K562 (cell line): Measurements from ENCODE around the gene VKORC1. TPM values are rescaled to one million over a fixed set of nuclear protein-coding genes. Genes with fewer than 3 reads are reported as not detected.
A peak's percentile ranks its signal among the peaks of the same experiment; 100 is the strongest.

ENCODE experiments used
- CBX3 ChIP-seq, 2 experiments: IDR thresholded peaks; 1 replicate in 1 of 2; 2 replicates in 1 of 2; pipeline ENCODE4 v1.6.1; 2012; ENCODE audit warnings: inconsistent platforms in 2 of 2, low read length in 2 of 2, borderline replicate concordance in 1 of 2, control low read depth in 1 of 2
- EGR1 ChIP-seq: fragments of 450-650 bp; conservative IDR thresholded peaks from 2 replicates; pipeline ENCODE4 v1.6.1; 2017; ENCODE audit warnings: mild to moderate bottlenecking
- HSF4 ChIP-seq: fragments of 250-450 bp; sonication (Bioruptor Pico); IDR thresholded peaks from 2 replicates; pipeline ENCODE4 v2.1.2; 2022; ENCODE audit warnings: mild to moderate bottlenecking, moderate library complexity, borderline replicate concordance
- LARP7 ChIP-seq: fragments of 450-650 bp; IDR thresholded peaks from 2 replicates; pipeline ENCODE4 v1.6.1; 2016
- RB1 ChIP-seq: fragments of 450-650 bp; IDR thresholded peaks from 2 replicates; pipeline ENCODE4 v1.6.1; 2017; ENCODE audit warnings: low read depth, mild to moderate bottlenecking
- RCOR1 ChIP-seq, 2 experiments: IDR thresholded peaks; 2 replicates each; pipeline ENCODE4 v1.6.1; 2012; ENCODE audit warnings: low read depth in 2 of 2, low read length in 2 of 2, borderline replicate concordance in 1 of 2, improper control_type of control experiment in 1 of 2
- SMARCB1 ChIP-seq: IDR thresholded peaks from 2 replicates; pipeline ENCODE4 v1.6.1; 2011; ENCODE audit warnings: improper control_type of control experiment, low read depth; ENCODE audit not compliant: insufficient read length
- XRCC5 ChIP-seq: fragments of 200-400 bp; formaldehyde crosslinking; IDR thresholded peaks from 2 replicates; pipeline ENCODE4 v1.6.1; 2017; ENCODE audit warnings: low read depth, mild to moderate bottlenecking, low read length
- ZFX ChIP-seq: sonication (generic); formaldehyde crosslinking; IDR thresholded peaks from 2 replicates; pipeline ENCODE4 v1.8.0; 2022; ENCODE audit warnings: mild to moderate bottlenecking, missing genetic modification reagents, moderate library complexity
- polyA plus RNA-seq, 8 experiments: library from polyadenylated mRNA; depleted of rRNA in 4 of 8; stranded (reverse) in 5 of 8; unstranded in 3 of 8; fragments of >200 nt; fragmentation: Nextera tagmentation in 2 of 8; fragmentation: Illumina TruSeq in 1 of 8; extraction: Ambion mirVana in 2 of 8; extraction: Trizol in 1 of 8; gene quantifications; 2 replicates each; pipeline versions ENCODE4 v1.2.1 to v1.2.3, GENCODE V29; 2011 to 2014; ENCODE audit warnings: inconsistent platforms in 1 of 8, missing spikeins in 1 of 8
- total RNA-seq, 7 experiments: library from RNA; depleted of rRNA in 6 of 7; stranded (reverse); fragments of >200 nt in 6 of 7; fragmentation: Illumina TruSeq in 2 of 7; extraction: Trizol in 2 of 7; gene quantifications; 2 replicates each; pipeline versions ENCODE4 v1.2.1 to v1.2.3, GENCODE V29; 2011 to 2021; ENCODE audit warnings: low replicate concordance in 1 of 7
- TF ChIP-seq, protein P1 (sequence below): fragments of 450-650 bp; IDR thresholded peaks from 2 replicates; pipeline ENCODE4 v1.6.1; 2016; ENCODE audit warnings: low read depth, mild to moderate bottlenecking, moderate library complexity
- TF ChIP-seq, protein P2 (sequence below): IDR thresholded peaks from 2 replicates; pipeline ENCODE4 v1.6.1; 2012; ENCODE audit warnings: low read depth, low read length, improper control_type of control experiment, borderline replicate concordance
- TF ChIP-seq, protein P3 (sequence below): sonication (generic); formaldehyde crosslinking; IDR thresholded peaks from 2 replicates; pipeline ENCODE4 v1.8.1; 2023; ENCODE audit warnings: mild to moderate bottlenecking, missing genetic modification reagents
- TF ChIP-seq, protein P4 (sequence below): sonication (generic); formaldehyde crosslinking; IDR thresholded peaks from 2 replicates; pipeline ENCODE4 v1.5.0; 2020; ENCODE audit warnings: missing genetic modification reagents

VKORC1 gene
- total and polyA plus RNA-seq, 9 of the 15 experiments (the other 6 are each of a cell fraction or from before 2014, with no cell fraction given) = 30.0 to 119 (median 62.1) TPM

DNA sequence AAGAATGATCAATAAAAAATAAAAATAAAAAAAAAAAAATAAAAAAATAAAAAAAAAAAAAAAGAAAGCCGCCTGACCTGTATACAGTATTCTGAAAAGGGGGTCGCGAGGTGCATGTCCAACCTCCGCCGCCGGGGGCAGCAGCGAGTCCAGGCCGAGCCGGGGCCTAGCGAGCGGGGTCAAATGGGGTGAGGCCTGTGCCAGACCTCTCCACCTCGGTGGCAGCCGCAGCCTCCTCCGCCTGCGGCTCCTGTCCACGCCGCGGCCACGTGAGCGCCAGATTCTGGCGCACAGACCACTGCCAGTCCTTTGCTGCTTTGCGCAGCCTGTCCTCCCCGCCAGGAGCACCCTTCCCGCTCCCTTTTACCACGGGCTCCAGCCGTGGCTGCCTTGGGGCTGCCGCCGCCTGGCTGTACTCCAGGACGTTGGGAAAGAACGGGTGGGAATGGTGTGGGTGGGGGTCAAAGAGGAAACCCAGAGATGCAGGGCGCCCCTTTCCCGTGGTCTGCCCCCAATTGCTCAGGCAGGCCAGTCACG, 11.1 kb upstream of the VKORC1 start (continued):
- TF ChIP-seq, protein P1, sequence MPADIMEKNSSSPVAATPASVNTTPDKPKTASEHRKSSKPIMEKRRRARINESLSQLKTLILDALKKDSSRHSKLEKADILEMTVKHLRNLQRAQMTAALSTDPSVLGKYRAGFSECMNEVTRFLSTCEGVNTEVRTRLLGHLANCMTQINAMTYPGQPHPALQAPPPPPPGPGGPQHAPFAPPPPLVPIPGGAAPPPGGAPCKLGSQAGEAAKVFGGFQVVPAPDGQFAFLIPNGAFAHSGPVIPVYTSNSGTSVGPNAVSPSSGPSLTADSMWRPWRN = peak; percentile 60; the same call in 1 of the 2 replicates
- TF ChIP-seq, protein P2, sequence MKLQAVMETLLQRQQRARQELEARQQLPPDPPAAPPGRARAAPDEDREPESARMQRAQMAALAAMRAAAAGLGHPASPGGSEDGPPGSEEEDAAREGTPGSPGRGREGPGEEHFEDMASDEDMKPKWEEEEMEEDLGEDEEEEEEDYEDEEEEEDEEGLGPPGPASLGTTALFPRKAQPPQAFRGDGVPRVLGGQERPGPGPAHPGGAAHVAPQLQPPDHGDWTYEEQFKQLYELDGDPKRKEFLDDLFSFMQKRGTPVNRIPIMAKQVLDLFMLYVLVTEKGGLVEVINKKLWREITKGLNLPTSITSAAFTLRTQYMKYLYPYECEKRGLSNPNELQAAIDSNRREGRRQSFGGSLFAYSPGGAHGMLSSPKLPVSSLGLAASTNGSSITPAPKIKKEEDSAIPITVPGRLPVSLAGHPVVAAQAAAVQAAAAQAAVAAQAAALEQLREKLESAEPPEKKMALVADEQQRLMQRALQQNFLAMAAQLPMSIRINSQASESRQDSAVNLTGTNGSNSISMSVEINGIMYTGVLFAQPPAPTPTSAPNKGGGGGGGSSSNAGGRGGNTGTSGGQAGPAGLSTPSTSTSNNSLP = no peak
- TF ChIP-seq XRCC5 = 0 out of 2 replicates have a peak, but pooled peaks have one; percentile 40
- peak; percentile 94 for TF ChIP-seq ZFX (CRISPR knock-in tag)
- no peak for TF ChIP-seq LARP7
- peak in 1 of 2 experiments; percentile 35; a peak in 1 of 3 replicates for TF ChIP-seq CBX3 (IDR thresholded peaks at IDR 0.05; ENCODE audit: borderline replicate concordance in 1 of 2, low read length in 2 of 2)
- peak; percentile 69 for TF ChIP-seq EGR1
- TF ChIP-seq SMARCB1 = no peak
- TF ChIP-seq RCOR1 (IDR thresholded peaks at IDR 0.05; ENCODE audit: borderline replicate concordance in 1 of 2, low read depth in 2 of 2, low read length in 2 of 2) = peak in 1 of 2 experiments; percentile 83; a peak in 2 of 4 replicates
- TF ChIP-seq, protein P3, sequence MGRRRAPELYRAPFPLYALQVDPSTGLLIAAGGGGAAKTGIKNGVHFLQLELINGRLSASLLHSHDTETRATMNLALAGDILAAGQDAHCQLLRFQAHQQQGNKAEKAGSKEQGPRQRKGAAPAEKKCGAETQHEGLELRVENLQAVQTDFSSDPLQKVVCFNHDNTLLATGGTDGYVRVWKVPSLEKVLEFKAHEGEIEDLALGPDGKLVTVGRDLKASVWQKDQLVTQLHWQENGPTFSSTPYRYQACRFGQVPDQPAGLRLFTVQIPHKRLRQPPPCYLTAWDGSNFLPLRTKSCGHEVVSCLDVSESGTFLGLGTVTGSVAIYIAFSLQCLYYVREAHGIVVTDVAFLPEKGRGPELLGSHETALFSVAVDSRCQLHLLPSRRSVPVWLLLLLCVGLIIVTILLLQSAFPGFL (CRISPR knock-in tag) = no peak
- TF ChIP-seq HSF4 (CRISPR knock-in tag) = no peak
- peak; percentile 94 for TF ChIP-seq RB1
- TF ChIP-seq, protein P4, sequence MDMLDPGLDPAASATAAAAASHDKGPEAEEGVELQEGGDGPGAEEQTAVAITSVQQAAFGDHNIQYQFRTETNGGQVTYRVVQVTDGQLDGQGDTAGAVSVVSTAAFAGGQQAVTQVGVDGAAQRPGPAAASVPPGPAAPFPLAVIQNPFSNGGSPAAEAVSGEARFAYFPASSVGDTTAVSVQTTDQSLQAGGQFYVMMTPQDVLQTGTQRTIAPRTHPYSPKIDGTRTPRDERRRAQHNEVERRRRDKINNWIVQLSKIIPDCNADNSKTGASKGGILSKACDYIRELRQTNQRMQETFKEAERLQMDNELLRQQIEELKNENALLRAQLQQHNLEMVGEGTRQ (CRISPR knock-in tag) = peak; percentile 51
